ENCODE results near the gene PTEN. TPM values are rescaled to one million over a fixed set of nuclear protein-coding genes. Genes with fewer than 3 reads are reported as not detected.

Gene PTEN
- total and polyA plus RNA-seq, 2 experiments from 2014 or later: 20.8 to 64.0 TPM

DNA sequence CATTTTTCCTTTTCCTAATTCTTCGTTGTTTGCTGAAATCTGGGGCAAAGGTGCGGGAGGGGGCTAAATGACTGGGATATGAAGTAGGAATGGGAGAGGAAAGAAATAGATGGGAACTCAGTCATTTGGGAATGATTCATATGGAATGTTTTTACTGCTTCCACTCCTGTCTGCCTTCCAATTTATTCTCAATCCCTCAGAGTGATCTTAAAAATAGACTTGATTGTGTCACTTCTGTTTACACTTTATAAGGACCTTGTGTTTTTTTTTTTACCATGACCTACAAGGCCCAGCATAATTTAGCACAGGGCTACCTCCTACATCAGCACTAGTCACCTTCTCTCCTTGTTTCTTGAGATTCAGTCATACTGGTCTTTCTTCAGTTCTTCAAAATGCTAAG, 97.9 kb downstream of the PTEN start (continued):
- TF ChIP-seq, protein P1, sequence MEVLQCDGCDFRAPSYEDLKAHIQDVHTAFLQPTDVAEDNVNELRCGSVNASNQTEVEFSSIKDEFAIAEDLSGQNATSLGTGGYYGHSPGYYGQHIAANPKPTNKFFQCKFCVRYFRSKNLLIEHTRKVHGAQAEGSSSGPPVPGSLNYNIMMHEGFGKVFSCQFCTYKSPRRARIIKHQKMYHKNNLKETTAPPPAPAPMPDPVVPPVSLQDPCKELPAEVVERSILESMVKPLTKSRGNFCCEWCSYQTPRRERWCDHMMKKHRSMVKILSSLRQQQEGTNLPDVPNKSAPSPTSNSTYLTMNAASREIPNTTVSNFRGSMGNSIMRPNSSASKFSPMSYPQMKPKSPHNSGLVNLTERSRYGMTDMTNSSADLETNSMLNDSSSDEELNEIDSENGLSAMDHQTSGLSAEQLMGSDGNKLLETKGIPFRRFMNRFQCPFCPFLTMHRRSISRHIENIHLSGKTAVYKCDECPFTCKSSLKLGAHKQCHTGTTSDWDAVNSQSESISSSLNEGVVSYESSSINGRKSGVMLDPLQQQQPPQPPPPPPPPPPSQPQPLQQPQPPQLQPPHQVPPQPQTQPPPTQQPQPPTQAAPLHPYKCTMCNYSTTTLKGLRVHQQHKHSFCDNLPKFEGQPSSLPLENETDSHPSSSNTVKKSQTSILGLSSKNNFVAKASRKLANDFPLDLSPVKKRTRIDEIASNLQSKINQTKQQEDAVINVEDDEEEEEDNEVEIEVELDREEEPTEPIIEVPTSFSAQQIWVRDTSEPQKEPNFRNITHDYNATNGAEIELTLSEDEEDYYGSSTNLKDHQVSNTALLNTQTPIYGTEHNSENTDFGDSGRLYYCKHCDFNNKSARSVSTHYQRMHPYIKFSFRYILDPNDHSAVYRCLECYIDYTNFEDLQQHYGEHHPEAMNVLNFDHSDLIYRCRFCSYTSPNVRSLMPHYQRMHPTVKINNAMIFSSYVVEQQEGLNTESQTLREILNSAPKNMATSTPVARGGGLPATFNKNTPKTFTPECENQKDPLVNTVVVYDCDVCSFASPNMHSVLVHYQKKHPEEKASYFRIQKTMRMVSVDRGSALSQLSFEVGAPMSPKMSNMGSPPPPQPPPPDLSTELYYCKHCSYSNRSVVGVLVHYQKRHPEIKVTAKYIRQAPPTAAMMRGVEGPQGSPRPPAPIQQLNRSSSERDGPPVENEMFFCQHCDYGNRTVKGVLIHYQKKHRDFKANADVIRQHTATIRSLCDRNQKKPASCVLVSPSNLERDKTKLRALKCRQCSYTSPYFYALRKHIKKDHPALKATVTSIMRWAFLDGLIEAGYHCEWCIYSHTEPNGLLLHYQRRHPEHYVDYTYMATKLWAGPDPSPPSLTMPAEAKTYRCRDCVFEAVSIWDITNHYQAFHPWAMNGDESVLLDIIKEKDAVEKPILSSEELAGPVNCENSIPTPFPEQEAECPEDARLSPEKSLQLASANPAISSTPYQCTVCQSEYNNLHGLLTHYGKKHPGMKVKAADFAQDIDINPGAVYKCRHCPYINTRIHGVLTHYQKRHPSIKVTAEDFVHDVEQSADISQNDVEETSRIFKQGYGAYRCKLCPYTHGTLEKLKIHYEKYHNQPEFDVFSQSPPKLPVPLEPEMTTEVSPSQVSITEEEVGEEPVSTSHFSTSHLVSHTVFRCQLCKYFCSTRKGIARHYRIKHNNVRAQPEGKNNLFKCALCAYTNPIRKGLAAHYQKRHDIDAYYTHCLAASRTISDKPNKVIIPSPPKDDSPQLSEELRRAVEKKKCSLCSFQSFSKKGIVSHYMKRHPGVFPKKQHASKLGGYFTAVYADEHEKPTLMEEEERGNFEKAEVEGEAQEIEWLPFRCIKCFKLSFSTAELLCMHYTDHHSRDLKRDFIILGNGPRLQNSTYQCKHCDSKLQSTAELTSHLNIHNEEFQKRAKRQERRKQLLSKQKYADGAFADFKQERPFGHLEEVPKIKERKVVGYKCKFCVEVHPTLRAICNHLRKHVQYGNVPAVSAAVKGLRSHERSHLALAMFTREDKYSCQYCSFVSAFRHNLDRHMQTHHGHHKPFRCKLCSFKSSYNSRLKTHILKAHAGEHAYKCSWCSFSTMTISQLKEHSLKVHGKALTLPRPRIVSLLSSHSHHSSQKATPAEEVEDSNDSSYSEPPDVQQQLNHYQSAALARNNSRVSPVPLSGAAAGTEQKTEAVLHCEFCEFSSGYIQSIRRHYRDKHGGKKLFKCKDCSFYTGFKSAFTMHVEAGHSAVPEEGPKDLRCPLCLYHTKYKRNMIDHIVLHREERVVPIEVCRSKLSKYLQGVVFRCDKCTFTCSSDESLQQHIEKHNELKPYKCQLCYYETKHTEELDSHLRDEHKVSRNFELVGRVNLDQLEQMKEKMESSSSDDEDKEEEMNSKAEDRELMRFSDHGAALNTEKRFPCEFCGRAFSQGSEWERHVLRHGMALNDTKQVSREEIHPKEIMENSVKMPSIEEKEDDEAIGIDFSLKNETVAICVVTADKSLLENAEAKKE (CRISPR knock-in tag; IDR thresholded peaks at IDR 0.05): no peak

DNA sequence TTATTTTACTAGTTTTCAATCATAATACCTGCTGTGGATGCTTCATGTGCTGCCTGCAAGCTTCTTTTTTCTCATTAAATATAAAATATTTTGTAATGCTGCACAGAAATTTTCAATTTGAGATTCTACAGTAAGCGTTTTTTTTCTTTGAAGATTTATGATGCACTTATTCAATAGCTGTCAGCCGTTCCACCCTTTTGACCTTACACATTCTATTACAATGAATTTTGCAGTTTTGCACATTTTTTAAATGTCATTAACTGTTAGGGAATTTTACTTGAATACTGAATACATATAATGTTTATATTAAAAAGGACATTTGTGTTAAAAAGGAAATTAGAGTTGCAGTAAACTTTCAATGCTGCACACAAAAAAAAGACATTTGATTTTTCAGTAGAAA, 103.0 kb downstream of the PTEN start:
- H3K4me3 Mint-ChIP-seq: no peak overlapping the region
- TF ChIP-seq STAT1 (IDR thresholded peaks at IDR 0.05; ENCODE audit: unreplicated experiment): no peak
- TF ChIP-seq, protein P1 (CRISPR knock-in tag; IDR thresholded peaks at IDR 0.05): no peak
- no peak for TF ChIP-seq CREB1 (CRISPR knock-in tag; IDR thresholded peaks at IDR 0.05; ENCODE audit: low read depth)
- no peak for TF ChIP-seq JUNB (IDR thresholded peaks at IDR 0.05; ENCODE audit: unreplicated experiment)
- TF ChIP-seq, protein P2, sequence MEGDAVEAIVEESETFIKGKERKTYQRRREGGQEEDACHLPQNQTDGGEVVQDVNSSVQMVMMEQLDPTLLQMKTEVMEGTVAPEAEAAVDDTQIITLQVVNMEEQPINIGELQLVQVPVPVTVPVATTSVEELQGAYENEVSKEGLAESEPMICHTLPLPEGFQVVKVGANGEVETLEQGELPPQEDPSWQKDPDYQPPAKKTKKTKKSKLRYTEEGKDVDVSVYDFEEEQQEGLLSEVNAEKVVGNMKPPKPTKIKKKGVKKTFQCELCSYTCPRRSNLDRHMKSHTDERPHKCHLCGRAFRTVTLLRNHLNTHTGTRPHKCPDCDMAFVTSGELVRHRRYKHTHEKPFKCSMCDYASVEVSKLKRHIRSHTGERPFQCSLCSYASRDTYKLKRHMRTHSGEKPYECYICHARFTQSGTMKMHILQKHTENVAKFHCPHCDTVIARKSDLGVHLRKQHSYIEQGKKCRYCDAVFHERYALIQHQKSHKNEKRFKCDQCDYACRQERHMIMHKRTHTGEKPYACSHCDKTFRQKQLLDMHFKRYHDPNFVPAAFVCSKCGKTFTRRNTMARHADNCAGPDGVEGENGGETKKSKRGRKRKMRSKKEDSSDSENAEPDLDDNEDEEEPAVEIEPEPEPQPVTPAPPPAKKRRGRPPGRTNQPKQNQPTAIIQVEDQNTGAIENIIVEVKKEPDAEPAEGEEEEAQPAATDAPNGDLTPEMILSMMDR (conservative IDR thresholded peaks at IDR 0.05; ENCODE audit: low read depth in 2 of 2): no peak
- no peak for TF ChIP-seq EZH2 (IDR thresholded peaks at IDR 0.05; ENCODE audit: low read depth, unreplicated experiment)
- no peak for TF ChIP-seq EZH2phosphoT487 (IDR thresholded peaks at IDR 0.05; ENCODE audit: unreplicated experiment)

More for the DNA sequence above, 103.0 kb downstream of the PTEN start:
- H3K27me3 Mint-ChIP-seq (ENCODE audit: insufficient read depth, low read depth, poor library complexity): no peaks in the 10 kb centered on the region
- H3F3A ChIP-seq (replicated peaks; ENCODE audit: low read depth): no peaks in the 10 kb centered on the region
- peaks cover 12% of the 10 kb centered on the region; the same call in 1 of the 2 replicates for H3K4me1 ChIP-seq (ENCODE audit: insufficient read depth)
- no peak overlapping the region for H3K4me2 ChIP-seq
- no peaks in the 10 kb centered on the region for H4K20me1 ChIP-seq (replicated peaks; ENCODE audit: insufficient read depth)
- no peaks in the 10 kb centered on the region for H3K9me3 Mint-ChIP-seq
- no peak for DNase-seq (ENCODE audit: low spot score)
- peaks cover 23% of the 10 kb centered on the region for H3K4me1 Mint-ChIP-seq
- no peaks in the 10 kb centered on the region; the same call in 1 of the 2 replicates for H3K36me3 ChIP-seq (ENCODE audit: insufficient read depth)
- no peaks in the 10 kb centered on the region for H3K27me3 ChIP-seq (ENCODE audit: insufficient read depth)
- H3K9me2 ChIP-seq (ENCODE audit: insufficient read depth): no peaks in the 10 kb centered on the region
- no peaks in the 10 kb centered on the region for H3K79me2 ChIP-seq (replicated peaks; ENCODE audit: insufficient read depth)
- ATAC-seq: no peak
- H3K36me3 Mint-ChIP-seq (ENCODE audit: low read depth): peaks cover 20% of the 10 kb centered on the region; the same call in 2 of the 3 replicates
- no peak overlapping the region for H3K4me3 ChIP-seq
- no peak overlapping the region for H3K27ac ChIP-seq (ENCODE audit: low read depth)
- H2AFZ ChIP-seq: no peak overlapping the region
- no peak overlapping the region for H3K27ac Mint-ChIP-seq

All from GM23338 (cell line).